Natural killer cell (primary cell): ENCODE results near the gene BUD31. TPM values are rescaled to one million over a fixed set of nuclear protein-coding genes. Genes with fewer than 3 reads are reported as not detected.
"Not testable (repeated sequence)": the region's sequence is repeated elsewhere in the genome, so short reads cannot be mapped to it uniquely, and the experiment has no call there.

Experiments used
- ATAC-seq, 3 donors: fragments of 150-1000 bp in 2 of 3; fragments of 200-7000 bp in 1 of 3; cut with Tn5 transposase; 1 replicate in 1 of 3; 2 replicates in 2 of 3; pipeline ENCODE4 v1.10.0; 2021; ENCODE audit warnings: mild to moderate bottlenecking in 2 of 3, moderate library complexity in 2 of 3
- DNase-seq, 2 donors: peaks; one replicate each; pipeline versions ENCODE4 v3.0.0 to v3.0.0-alpha.2; 2013 to 2021; ENCODE audit warnings: mixed read lengths in 1 of 2
- H3K27ac ChIP-seq: one replicate; pipeline ENCODE4 v1.5.1; 2013; ENCODE audit warnings: mild to moderate bottlenecking, low read length
- H3K27me3 ChIP-seq: one replicate; pipeline ENCODE4 v1.6.1; 2013; ENCODE audit warnings: low read length; ENCODE audit not compliant: control insufficient read depth, insufficient read depth
- H3K36me3 ChIP-seq: one replicate; pipeline ENCODE4 v1.6.1; 2013; ENCODE audit warnings: low read length; ENCODE audit not compliant: control insufficient read depth, insufficient read depth
- H3K4me1 ChIP-seq: one replicate; pipeline ENCODE4 v1.6.1; 2013; ENCODE audit warnings: low read length; ENCODE audit not compliant: control insufficient read depth, insufficient read depth
- H3K4me3 ChIP-seq: one replicate; pipeline ENCODE4 v1.5.1; 2013; ENCODE audit warnings: low read length
- H3K9me3 ChIP-seq: one replicate; pipeline ENCODE4 v1.6.1; 2013; ENCODE audit warnings: low read length; ENCODE audit not compliant: control insufficient read depth, insufficient read depth
- H3K27ac Mint-ChIP-seq, 2 donors: one replicate each; pipeline ENCODE4 v1.8.0; 2022; ENCODE audit warnings: mild to moderate bottlenecking in 2 of 2, mixed read lengths in 2 of 2, moderate library complexity in 1 of 2
- H3K27me3 Mint-ChIP-seq, 2 donors: one replicate each; pipeline ENCODE4 v1.8.0; 2022; ENCODE audit warnings: low read depth in 2 of 2, mixed read lengths in 2 of 2
- H3K36me3 Mint-ChIP-seq: one replicate; pipeline ENCODE4 v1.8.0; 2022; ENCODE audit warnings: mixed read lengths
- H3K4me1 Mint-ChIP-seq, 2 donors: one replicate each; pipeline ENCODE4 v1.8.0; 2022; ENCODE audit warnings: mixed read lengths in 2 of 2
- H3K4me3 Mint-ChIP-seq: one replicate; pipeline ENCODE4 v1.8.0; 2022; ENCODE audit warnings: mild to moderate bottlenecking, moderate library complexity, mixed read lengths
- H3K9me3 Mint-ChIP-seq, 2 donors: one replicate each; pipeline ENCODE4 v1.8.0; 2022; ENCODE audit warnings: mixed read lengths in 2 of 2
- WGBS: methylation state at CpG from one replicate; pipeline ENCODE4 v1.1.7; 2013; ENCODE audit warnings: missing lambda C conversion rate; ENCODE audit not compliant: insufficient coverage; 5-methylcytosine and 5-hydroxymethylcytosine counted together
- intact Hi-C: fragments of 100-400 bp; cut with micrococcal nuclease; formaldehyde crosslinking; loops from one replicate; pipeline ENCODE4 v1.14.2; 2022
- total RNA-seq, 4 donors: library from RNA; stranded (reverse); fragments of 120-200 nt in 1 of 4; gene quantifications; one replicate each; pipeline versions ENCODE4 v1.2.3 to v1.2.4, GENCODE V29; 2013 to 2022
- TF ChIP-seq, protein P1 (sequence below): fragments of 200-600 bp; IDR thresholded peaks from one replicate; pipeline ENCODE4 v1.8.0; 2022; ENCODE audit warnings: antibody characterized with exemption

Gene BUD31
- total RNA-seq, 3 donors from 2014 or later (not counting 1 experiment from before 2014, with no cell fraction given), result 145 to 190 (median 187) TPM

GRCh38 chr7:99429756-99430155, 21.0 kb downstream of the BUD31 start:
- no peaks in the 10 kb centered on the region for H3K9me3 ChIP-seq
- TF ChIP-seq, protein P1, sequence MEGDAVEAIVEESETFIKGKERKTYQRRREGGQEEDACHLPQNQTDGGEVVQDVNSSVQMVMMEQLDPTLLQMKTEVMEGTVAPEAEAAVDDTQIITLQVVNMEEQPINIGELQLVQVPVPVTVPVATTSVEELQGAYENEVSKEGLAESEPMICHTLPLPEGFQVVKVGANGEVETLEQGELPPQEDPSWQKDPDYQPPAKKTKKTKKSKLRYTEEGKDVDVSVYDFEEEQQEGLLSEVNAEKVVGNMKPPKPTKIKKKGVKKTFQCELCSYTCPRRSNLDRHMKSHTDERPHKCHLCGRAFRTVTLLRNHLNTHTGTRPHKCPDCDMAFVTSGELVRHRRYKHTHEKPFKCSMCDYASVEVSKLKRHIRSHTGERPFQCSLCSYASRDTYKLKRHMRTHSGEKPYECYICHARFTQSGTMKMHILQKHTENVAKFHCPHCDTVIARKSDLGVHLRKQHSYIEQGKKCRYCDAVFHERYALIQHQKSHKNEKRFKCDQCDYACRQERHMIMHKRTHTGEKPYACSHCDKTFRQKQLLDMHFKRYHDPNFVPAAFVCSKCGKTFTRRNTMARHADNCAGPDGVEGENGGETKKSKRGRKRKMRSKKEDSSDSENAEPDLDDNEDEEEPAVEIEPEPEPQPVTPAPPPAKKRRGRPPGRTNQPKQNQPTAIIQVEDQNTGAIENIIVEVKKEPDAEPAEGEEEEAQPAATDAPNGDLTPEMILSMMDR, result no peak
- no peaks in the 10 kb centered on the region for H3K4me1 ChIP-seq
- peaks cover 27% of the 10 kb centered on the region for H3K36me3 ChIP-seq
- no peak overlapping the region for H3K4me3 Mint-ChIP-seq
- H3K4me1 Mint-ChIP-seq, result no peaks in the 10 kb centered on the region
- H3K27me3 ChIP-seq, result no peaks in the 10 kb centered on the region
- no peak overlapping the region for H3K4me3 ChIP-seq
- no peaks in the 10 kb centered on the region for H3K9me3 Mint-ChIP-seq
- intact Hi-C loops, result no loop called here
- H3K27ac ChIP-seq, result no peak overlapping the region
- DNase-seq (no peak), ATAC-seq (no peak)
- 97% methylated on average over 8 of the region's 8 CpGs for WGBS
- no peaks in the 10 kb centered on the region for H3K27me3 Mint-ChIP-seq
- H3K27ac Mint-ChIP-seq, result no peak overlapping the region
- no peaks in the 10 kb centered on the region for H3K36me3 Mint-ChIP-seq

DNA sequence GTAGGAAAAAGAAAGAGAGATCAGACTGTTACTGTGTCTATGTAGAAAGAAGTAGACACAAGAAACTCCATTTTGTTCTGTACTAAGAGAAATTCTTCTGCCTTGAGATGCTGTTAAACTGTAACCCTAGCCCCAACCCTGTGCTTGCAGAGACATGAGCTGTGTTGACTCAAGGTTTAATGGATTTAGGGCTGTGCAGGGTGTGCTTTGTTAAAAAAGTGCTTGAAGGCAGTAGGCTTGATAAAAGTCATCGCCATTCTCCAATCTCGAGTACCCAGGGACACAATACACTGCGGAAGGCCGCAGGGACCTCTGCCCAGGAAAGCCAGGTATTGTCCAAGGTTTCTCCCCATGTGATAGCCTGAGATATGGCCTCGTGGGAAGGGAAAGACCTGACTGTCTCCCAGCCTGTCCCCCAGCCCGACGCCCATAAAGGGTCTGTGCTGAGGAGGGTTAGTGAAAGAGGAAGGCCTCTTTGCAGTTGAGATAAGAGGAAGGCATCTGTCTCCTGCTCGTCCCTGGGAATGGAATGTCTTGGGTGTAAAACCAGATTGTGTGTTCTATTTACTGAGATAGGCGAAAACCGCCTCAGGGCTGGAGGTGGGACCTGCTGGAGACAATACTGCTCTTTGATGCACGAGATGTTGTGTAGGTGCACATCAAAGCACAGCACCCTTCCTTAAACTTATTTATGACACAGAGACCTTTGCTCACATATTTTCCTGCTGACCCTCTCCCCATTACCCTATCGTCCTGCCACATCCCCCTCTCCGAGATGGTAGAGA, 23.2 kb downstream of the BUD31 start:
- H3K9me3 ChIP-seq, H3K9me3 Mint-ChIP-seq, intact Hi-C loops, H3K4me1 ChIP-seq, H3K27ac ChIP-seq, H3K36me3 Mint-ChIP-seq, H3K27ac Mint-ChIP-seq, H3K27me3 Mint-ChIP-seq, H3K27me3 ChIP-seq, DNase-seq, H3K4me1 Mint-ChIP-seq, H3K4me3 ChIP-seq, H3K4me3 Mint-ChIP-seq, ATAC-seq: not testable (repeated sequence)
- peaks cover 26% of the 10 kb centered on the region for H3K36me3 ChIP-seq
- 95% methylated on average over 11 of the region's 13 CpGs for WGBS

DNA sequence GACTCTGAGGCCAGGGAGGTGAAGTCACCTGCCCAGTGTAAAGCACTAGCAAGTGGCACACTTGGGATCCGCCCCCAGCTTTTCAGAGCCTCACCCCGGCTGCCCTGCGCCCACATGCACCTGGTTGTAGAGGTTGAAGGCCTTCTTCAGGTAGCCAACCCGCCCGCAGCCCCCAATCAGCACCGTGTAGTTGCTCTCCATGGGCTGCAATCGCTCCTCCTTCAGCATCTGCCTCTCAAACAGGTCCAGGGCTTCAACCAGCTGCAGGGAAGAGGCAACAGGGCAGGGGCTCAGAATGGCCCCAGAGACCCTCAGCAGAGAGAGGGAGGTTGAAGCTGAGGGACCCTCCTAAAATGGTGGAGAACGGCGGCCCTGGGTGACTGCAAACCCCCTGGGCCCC, 24.4 kb downstream of the BUD31 start:
- Mint-ChIP-seq H3K9me3 (no peaks in the 10 kb centered on the region), H3K4me1 (no peaks in the 10 kb centered on the region), H3K27me3 (no peaks in the 10 kb centered on the region), H3K4me3 (no peak overlapping the region), H3K27ac (no peak overlapping the region), H3K36me3 (no peaks in the 10 kb centered on the region)
- H3K36me3 ChIP-seq, result peaks cover 26% of the 10 kb centered on the region
- intact Hi-C loops, result no loop called here
- peaks cover 9% of the 10 kb centered on the region for H3K4me1 ChIP-seq
- H3K4me3 ChIP-seq, result no peak overlapping the region
- no peaks in the 10 kb centered on the region for H3K9me3 ChIP-seq
- TF ChIP-seq, protein P1, result no peak
- ATAC-seq (no peak), DNase-seq (no peak)
- WGBS, result 94% methylated on average over 9 of the region's 9 CpGs
- H3K27ac ChIP-seq, result no peak overlapping the region
- H3K27me3 ChIP-seq, result no peaks in the 10 kb centered on the region

DNA sequence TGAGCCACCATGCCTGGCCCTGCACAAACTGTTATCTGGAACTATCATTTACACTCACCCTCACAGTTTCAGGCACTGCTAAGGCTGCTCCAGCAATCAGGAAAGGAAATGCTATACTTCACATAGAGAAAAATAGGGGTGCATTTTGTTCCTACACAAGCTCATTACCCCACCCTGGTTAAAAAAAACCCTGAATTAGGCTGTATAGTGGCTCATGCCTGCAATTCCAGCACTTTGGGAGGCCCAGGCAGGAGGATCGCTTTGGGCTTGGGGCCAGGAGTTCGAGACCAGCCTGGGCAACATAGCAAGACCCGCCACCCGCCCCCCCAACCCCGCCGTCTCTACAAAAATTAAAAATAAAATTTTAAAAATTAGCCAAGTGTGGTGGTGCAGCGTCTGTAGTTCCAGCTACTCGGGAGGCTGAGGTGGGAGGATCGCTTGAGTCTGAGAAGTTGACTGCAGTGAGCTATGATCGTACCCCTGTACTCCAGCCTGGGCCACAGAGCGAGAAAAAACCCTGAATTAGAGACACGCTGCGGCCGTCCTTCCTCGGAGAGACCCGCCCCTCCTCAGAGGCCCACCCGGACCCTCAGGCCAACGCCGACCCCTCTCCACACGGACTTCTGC, 29.3 kb downstream of the BUD31 start:
- peak; percentile 17 to 43 (median 18) for ATAC-seq
- Histone ChIP-seq H3K4me3 (peak overlapping the region; percentile 61), H3K27me3 (no peaks in the 10 kb centered on the region), H3K27ac (peak overlapping the region; percentile 68), H3K36me3 (peaks cover 7% of the 10 kb centered on the region), H3K4me1 (peaks cover 24% of the 10 kb centered on the region), H3K9me3 (no peaks in the 10 kb centered on the region)
- WGBS, result 21% methylated on average over 19 of the region's 20 CpGs
- Mint-ChIP-seq H3K4me3 (peak overlapping the region; percentile 95), H3K4me1 (peaks cover 18 to 29% of the 10 kb centered on the region in 2 donors), H3K27ac (peak overlapping the region; percentile 85 to 97), H3K27me3 (no peaks in the 10 kb centered on the region), H3K36me3 (no peaks in the 10 kb centered on the region), H3K9me3 (no peaks in the 10 kb centered on the region)
- peak in 1 of 2 donors; percentile 38 for DNase-seq
- TF ChIP-seq, protein P1, result no peak
- intact Hi-C loops, result no loop called here
